Right forelimb (tissue), 1 donor: ENCODE data around the gene PDE4D.
"Not testable (repeated sequence)": the region's sequence is repeated elsewhere in the genome, so short reads cannot be mapped to it uniquely, and the experiment has no call there.

Experiments used
- DNase-seq: peaks from one replicate; pipeline ENCODE4 v3.0.0-alpha.2; 2018

Gene PDE4D

GRCh38 chr5:59767681-59768151 lies 125.8 kb downstream of the PDE4D start:
- DNase-seq = no peak

DNA sequence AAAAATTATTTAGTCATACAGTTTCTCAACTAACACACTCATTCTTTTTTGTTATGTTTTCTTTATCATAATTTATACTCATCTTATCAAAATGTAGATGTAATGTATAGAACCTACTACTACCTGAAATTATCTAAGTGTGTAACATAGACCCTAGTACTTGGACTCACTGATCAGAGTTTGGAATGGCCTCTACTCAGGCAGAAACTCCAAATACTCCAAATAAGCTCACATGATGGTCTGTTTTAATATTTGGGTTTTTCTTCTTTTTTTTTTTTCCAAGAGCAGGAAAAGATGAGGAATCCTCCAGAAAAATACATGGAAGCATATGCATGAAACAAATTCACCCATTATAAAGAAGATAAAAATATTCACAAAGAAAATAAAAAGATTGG lies 126.3 kb downstream of the PDE4D start:
- DNase-seq = no peak

GRCh38 chr5:59766427-59767210 lies 126.9 kb downstream of the PDE4D start:
- no peak for DNase-seq

- DNase-seq = no peak
Observed at GRCh38 chr5:59765446-59765845, 128.1 kb downstream of the PDE4D start.

- DNase-seq = no peak
Observed at GRCh38 chr5:59764361-59764760, 129.2 kb downstream of the PDE4D start.

GRCh38 chr5:59763541-59763940 lies 130.0 kb downstream of the PDE4D start:
- no peak for DNase-seq

DNA sequence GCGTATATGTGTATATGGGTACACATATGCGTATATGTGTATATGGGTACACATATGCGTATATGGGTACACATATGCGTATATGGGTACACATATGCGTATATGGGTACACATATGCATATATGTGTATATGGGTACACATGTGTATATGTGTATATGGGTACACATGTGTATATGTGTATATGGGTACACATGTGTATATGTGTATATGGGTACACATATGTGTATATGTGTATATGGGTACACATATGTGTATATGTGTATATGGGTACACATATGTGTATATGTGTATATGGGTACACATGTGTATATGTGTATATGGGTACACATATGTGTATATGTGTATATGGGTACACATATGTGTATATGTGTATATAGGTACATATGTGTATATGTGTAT lies 131.3 kb downstream of the PDE4D start:
- DNase-seq = not testable (repeated sequence)

DNA sequence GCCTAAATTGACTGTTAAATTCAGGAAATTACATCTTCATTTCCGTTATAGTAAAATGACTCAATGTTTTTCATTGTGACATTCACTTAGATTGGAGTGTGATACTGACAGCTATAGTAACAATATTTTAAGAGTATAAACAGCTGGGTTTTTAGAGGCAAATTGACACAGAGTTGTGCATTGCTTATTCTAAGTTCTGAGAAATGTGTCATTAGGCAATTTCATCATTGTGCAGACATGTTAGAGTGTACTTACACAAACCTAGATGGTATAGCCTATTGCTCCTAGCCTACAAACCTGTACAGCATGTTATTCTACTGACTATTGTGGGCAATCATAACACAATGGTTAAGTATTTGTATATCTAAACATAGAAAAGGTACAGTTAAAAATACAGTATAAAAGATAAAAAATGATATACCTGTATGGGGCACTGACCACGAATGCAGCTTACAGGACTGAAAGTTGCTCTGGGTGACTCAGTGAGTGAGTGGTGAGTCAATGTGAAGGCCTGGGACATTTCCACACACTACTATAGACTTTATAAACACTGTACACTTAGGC lies 132.7 kb downstream of the PDE4D start:
- no peak for DNase-seq

GRCh38 chr5:59759600-59760351 lies 133.8 kb downstream of the PDE4D start:
- DNase-seq = no peak

DNA sequence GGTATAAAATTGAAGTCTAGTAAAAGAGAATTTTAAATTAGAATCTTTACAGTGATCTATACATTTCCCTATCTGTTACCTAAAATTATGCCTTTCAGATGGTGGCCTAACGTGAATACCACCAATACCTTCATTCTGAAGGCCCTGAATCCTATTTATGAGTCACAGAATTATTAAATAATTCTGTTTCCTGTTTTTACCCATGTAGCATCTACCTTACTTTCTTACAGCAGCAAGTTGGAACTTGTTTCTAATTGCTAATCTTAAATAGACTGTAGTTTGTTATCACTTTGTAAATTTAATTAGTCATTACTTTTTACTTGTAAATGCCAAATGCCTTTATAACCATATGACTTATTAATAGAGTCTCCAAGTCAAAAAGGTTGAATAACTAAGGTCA lies 135.0 kb downstream of the PDE4D start:
- no peak for DNase-seq

DNA sequence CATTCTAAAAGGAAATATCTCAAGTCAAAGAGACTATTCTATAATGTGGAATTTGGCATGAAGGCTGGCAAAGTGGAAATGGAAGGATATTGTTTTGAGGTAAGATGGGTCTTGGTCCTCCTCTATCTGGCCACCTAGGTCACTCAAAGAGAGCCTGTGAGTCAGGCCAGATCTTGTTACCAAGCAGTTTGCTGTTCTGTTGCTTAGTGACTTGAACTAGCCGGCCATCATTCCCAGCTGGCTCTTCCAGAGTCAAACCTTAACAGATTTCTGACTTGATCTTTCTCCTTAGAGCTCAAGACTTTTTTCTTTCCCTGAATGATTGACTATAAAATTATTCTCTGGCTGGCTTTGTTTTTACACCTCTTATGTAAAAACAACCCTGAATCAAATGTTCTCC lies 136.1 kb downstream of the PDE4D start:
- no peak for DNase-seq

DNA sequence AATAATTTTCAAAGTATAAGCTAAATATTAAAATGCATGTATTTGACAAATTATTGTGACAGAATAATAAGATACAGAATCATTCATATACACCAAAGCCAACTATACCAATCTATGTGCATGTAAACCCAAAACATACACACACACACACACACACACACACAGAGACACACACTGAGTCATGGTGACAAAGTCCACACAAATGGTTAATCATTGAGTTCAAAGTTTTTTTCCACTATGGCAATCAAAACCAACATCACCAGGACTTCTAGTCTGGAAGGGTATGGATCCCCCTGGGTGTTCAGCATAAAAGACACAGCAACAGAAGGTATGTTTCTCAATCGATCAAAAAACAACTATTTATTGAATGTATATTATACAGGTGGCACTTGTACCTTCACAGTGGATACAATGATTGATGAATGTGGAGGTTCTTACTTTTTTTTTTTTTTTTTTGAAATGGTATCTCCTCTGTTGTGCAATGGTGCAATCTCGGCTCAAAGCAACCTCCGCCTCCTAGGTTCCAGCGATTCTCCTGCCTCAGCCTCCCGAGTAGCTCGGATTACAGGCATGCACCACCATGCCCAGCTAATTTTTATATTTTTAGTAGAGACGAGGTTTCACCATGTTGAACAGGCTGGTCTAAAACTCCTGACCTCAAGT lies 137.0 kb downstream of the PDE4D start:
- DNase-seq = no peak

DNA sequence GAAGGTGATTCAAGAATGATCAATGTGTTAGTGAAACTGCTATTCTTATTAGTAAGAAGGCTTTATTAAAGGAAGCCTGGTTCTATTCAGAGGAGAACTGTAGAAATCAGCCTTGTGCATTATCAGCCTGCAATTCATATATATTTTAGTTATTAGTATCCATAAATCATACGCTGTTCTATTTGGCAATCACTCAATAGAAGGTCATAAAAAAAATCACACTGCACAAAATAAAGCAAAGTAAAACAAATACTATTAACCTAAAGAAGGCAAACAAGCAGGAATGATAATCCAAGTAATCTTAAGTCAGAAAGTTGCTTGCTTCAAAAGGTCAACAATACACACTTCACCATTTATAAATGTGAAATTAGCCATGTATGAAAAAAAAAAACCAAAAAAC lies 138.1 kb downstream of the PDE4D start:
- DNase-seq = no peak

- DNase-seq = no peak
Observed at GRCh38 chr5:59753599-59753998, 139.9 kb downstream of the PDE4D start.

DNA sequence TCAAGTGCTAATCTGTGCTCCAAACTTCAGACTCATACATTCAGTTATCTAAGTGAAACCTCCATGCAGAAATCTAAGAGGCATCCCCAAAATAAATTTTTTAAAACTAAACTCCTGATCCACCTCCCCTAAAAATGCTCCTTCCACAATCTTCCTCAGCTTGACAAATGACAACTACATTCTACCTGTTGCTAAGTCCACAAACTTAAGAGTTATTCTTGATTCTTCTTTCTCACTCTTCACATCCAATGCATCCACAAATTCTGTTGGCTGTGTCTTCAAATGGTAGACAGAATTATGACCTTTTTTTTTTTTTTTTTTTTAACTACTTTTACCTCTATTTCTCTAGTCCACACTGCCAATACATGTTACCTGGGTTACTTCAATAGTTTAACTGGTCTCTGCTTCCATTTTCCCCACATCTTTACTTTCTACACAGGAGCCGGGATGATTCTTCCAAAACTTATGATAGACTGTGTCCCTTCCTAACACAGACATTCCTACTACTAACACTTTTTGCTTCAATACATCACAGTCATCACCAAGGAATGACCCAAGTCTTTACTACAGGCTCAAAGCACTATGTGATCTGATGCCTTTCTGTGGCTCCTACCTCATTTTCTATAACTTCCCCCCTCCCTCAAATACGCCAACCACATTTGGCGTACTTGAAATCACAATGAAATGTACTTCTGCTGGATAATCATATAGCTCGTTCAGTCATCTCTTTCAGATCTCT lies 143.6 kb downstream of the PDE4D start:
- no peak for DNase-seq

- DNase-seq = not testable (repeated sequence)
Observed at GRCh38 chr5:59748036-59748663, 145.4 kb downstream of the PDE4D start.

DNA sequence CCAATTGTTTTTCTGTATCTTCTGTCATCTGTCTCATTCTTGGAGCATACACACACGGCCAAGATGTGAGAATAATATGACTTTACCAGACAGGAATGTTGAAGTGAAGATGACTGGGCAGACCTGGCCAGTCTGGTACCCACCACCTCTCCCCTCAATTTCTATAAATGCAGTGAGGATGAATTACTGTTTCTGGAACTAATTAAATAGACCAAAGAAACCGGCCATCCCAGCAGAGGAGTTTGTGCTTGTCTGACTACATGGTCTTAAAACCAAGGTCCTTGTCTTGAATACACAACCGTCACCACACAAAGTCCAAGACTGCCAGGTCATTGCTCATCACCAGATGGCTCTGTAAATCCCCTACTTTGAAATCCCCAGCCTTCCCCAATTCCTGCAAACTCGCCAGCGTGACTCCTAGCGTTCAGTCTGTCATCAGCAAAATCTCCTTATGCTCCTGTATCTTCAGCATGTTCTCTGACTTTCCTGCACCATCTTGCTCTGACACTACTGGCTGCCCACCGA lies 147.2 kb downstream of the PDE4D start:
- DNase-seq = no peak

DNA sequence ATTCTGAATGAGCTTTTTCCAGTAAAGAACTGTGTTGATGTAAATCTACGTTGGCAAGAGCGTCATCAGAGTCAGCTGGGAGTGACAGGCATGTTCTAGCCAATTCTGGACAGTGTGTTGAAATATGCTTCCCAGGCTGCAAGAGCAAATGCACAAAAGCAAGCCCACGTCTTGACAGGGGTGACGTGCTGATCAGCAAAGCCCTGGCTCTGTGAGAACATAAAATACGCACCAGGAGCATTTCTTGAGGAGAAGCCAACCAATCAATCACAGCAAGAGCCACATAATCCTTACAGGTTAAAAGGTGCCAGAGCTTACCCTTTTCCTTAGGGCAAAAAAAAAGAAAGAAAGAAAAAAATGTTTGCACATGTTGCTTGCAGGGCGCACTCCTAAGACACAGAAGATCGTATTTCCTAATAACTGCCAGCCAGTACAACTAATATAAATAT lies 148.1 kb downstream of the PDE4D start:
- no peak for DNase-seq

GRCh38 chr5:59744531-59744992 lies 149.0 kb downstream of the PDE4D start:
- no peak for DNase-seq

GRCh38 chr5:59741599-59741998 lies 151.9 kb downstream of the PDE4D start:
- DNase-seq = no peak

DNA sequence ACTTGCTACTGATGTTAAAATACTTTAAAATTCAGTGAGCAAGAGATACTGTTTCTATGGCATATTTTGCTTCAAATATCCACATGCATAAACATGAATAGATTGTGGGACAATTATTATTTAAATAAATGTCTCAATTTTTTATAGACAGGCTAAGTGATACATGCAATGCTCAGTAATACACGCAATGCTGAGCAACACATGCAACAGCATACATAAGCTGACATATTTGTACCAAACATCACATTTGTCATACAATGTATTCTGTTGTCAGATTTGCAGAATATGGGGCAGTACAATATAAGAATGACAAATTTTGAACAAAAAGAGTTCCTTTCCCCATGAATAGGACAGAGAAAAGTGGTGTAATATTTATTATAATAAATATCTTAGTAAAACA lies 155.5 kb downstream of the PDE4D start:
- DNase-seq = no peak

- DNase-seq = no peak
Observed at GRCh38 chr5:59732806-59733205, 160.7 kb downstream of the PDE4D start.
